Astrocyte (in vitro differentiated cells and primary cell): ENCODE data around the gene ATP13A4. TPM values are rescaled to one million over a fixed set of nuclear protein-coding genes. Genes with fewer than 3 reads are reported as not detected.

Source experiments
- DNase-seq: peaks from one replicate; pipeline ENCODE4 v3.0.0-alpha.2; 2010; ENCODE audit warnings: low read depth
- FAIRE-seq: peaks from 2 replicates; lab custom pipeline; 2011; peaks lifted over from hg19 to GRCh38; lab: Jason Lieb, UNC
- H2AFZ ChIP-seq: 2 replicates; pipeline ENCODE4 v1.6.0; 2012; ENCODE audit warnings: low read depth, low read length, inconsistent platforms
- H3K27ac ChIP-seq: 2 replicates; pipeline ENCODE4 v1.5.1; 2011; ENCODE audit warnings: low read depth, low read length, inconsistent platforms
- H3K27me3 ChIP-seq: 2 replicates; pipeline ENCODE4 v1.6.0; 2011; ENCODE audit warnings: low read length, inconsistent platforms; ENCODE audit not compliant: insufficient read depth
- H3K36me3 ChIP-seq: 2 replicates; pipeline ENCODE4 v1.5.1; 2011; ENCODE audit warnings: low read length, inconsistent platforms; ENCODE audit not compliant: insufficient read depth
- H3K4me1 ChIP-seq: 2 replicates; pipeline ENCODE4 v1.5.1; 2011; ENCODE audit warnings: low read length, inconsistent platforms; ENCODE audit not compliant: insufficient read depth
- H3K4me2 ChIP-seq: 2 replicates; pipeline ENCODE4 v1.6.0; 2012; ENCODE audit warnings: low read length, inconsistent platforms
- H3K4me3 ChIP-seq: 2 replicates; pipeline ENCODE4 v1.5.1; 2011; ENCODE audit warnings: low read depth, mild to moderate bottlenecking, low read length, inconsistent platforms; ENCODE audit not compliant: insufficient read depth
- H3K79me2 ChIP-seq: 2 replicates; pipeline ENCODE4 v1.6.0; 2012; ENCODE audit warnings: mild to moderate bottlenecking, low read length, inconsistent platforms; ENCODE audit not compliant: insufficient read depth
- H3K9ac ChIP-seq: 2 replicates; pipeline ENCODE4 v1.6.0; 2012; ENCODE audit warnings: mild to moderate bottlenecking, low read length, inconsistent platforms
- H3K9me3 ChIP-seq: 2 replicates; pipeline ENCODE4 v1.5.1; 2012; ENCODE audit warnings: low read depth, mild to moderate bottlenecking, low read length, inconsistent platforms; ENCODE audit not compliant: insufficient read depth
- H4K20me1 ChIP-seq: 2 replicates; pipeline ENCODE4 v1.6.0; 2012; ENCODE audit warnings: low read length, inconsistent platforms; ENCODE audit not compliant: insufficient read depth
- H3K27ac Mint-ChIP-seq: one replicate; pipeline ENCODE4 v1.8.0; 2021; ENCODE audit warnings: mild to moderate bottlenecking, mixed read lengths; ENCODE audit not compliant: unreplicated experiment
- H3K27me3 Mint-ChIP-seq: one replicate; pipeline ENCODE4 v1.8.0; 2021; ENCODE audit warnings: low read depth, mixed read lengths; ENCODE audit not compliant: unreplicated experiment
- H3K36me3 Mint-ChIP-seq: one replicate; pipeline ENCODE4 v1.8.0; 2021; ENCODE audit warnings: low read depth, mixed read lengths; ENCODE audit not compliant: unreplicated experiment
- H3K4me1 Mint-ChIP-seq: one replicate; pipeline ENCODE4 v1.8.0; 2021; ENCODE audit warnings: low read depth, mixed read lengths; ENCODE audit not compliant: unreplicated experiment
- H3K4me3 Mint-ChIP-seq: one replicate; pipeline ENCODE4 v1.8.0; 2021; ENCODE audit warnings: mild to moderate bottlenecking, moderate library complexity, mixed read lengths; ENCODE audit not compliant: unreplicated experiment
- H3K9me3 Mint-ChIP-seq: one replicate; pipeline ENCODE4 v1.8.0; 2021; ENCODE audit warnings: mild to moderate bottlenecking, mixed read lengths; ENCODE audit not compliant: unreplicated experiment
- EZH2 ChIP-seq: IDR thresholded peaks from 2 replicates; pipeline ENCODE4 v1.6.1; 2012; ENCODE audit warnings: mild to moderate bottlenecking, low read length, inconsistent platforms; ENCODE audit not compliant: insufficient read depth
- total RNA-seq: library from RNA; stranded (reverse); gene quantifications from 2 replicates; pipeline ENCODE4 v1.2.1, GENCODE V29; 2021
- TF ChIP-seq, protein P1 (sequence below): IDR thresholded peaks from 2 replicates; pipeline ENCODE4 v1.5.1; 2011; ENCODE audit warnings: low read depth, mild to moderate bottlenecking, inconsistent platforms, low read length, moderate library complexity; ENCODE audit not compliant: insufficient read depth

ATP13A4 gene
- total RNA-seq, 1 donor from 2014 or later = 0.34 TPM

GRCh38 chr3:193499801-193500485 lies 54.8 kb downstream of the ATP13A4 start:
- H3K9me3 Mint-ChIP-seq = no peaks in the 10 kb centered on the region
- no peak overlapping the region for H2AFZ ChIP-seq

GRCh38 chr3:193499136-193499770 lies 55.4 kb downstream of the ATP13A4 start:
- no peak overlapping the region for H3K4me3 Mint-ChIP-seq
- H3K36me3 ChIP-seq = no peaks in the 10 kb centered on the region
- H3K9ac ChIP-seq = no peak overlapping the region
- no peaks in the 10 kb centered on the region for H3K79me2 ChIP-seq
- H3K27me3 ChIP-seq = no peaks in the 10 kb centered on the region
- no peaks in the 10 kb centered on the region for H3K36me3 Mint-ChIP-seq
- no peaks in the 10 kb centered on the region for H3K9me3 Mint-ChIP-seq
- no peaks in the 10 kb centered on the region for H3K4me1 ChIP-seq
- no peaks in the 10 kb centered on the region for H3K4me1 Mint-ChIP-seq
- no peak overlapping the region for H3K4me3 ChIP-seq
- no peaks in the 10 kb centered on the region for H4K20me1 ChIP-seq
- H3K4me2 ChIP-seq = no peak overlapping the region
- H2AFZ ChIP-seq = no peak overlapping the region
- DNase-seq (no peak), FAIRE-seq (no peak)
- no peak overlapping the region for H3K27ac ChIP-seq
- H3K27ac Mint-ChIP-seq = no peak overlapping the region
- no peaks in the 10 kb centered on the region for H3K9me3 ChIP-seq
- TF ChIP-seq, protein P1, sequence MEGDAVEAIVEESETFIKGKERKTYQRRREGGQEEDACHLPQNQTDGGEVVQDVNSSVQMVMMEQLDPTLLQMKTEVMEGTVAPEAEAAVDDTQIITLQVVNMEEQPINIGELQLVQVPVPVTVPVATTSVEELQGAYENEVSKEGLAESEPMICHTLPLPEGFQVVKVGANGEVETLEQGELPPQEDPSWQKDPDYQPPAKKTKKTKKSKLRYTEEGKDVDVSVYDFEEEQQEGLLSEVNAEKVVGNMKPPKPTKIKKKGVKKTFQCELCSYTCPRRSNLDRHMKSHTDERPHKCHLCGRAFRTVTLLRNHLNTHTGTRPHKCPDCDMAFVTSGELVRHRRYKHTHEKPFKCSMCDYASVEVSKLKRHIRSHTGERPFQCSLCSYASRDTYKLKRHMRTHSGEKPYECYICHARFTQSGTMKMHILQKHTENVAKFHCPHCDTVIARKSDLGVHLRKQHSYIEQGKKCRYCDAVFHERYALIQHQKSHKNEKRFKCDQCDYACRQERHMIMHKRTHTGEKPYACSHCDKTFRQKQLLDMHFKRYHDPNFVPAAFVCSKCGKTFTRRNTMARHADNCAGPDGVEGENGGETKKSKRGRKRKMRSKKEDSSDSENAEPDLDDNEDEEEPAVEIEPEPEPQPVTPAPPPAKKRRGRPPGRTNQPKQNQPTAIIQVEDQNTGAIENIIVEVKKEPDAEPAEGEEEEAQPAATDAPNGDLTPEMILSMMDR = no peak
- TF ChIP-seq EZH2 = no peak
- peaks cover 9% of the 10 kb centered on the region for H3K27me3 Mint-ChIP-seq

More at GRCh38 chr3:193499801-193500485, 54.8 kb downstream of the ATP13A4 start:
- Histone ChIP-seq H3K27ac (no peak overlapping the region), H3K36me3 (no peaks in the 10 kb centered on the region), H3K4me3 (no peak overlapping the region), H3K9ac (no peak overlapping the region), H3K4me1 (no peaks in the 10 kb centered on the region), H3K79me2 (no peaks in the 10 kb centered on the region), H3K9me3 (no peaks in the 10 kb centered on the region), H4K20me1 (no peaks in the 10 kb centered on the region), H3K4me2 (no peak overlapping the region), H3K27me3 (no peaks in the 10 kb centered on the region)
- Mint-ChIP-seq H3K4me3 (no peak overlapping the region), H3K36me3 (no peaks in the 10 kb centered on the region), H3K27ac (no peak overlapping the region), H3K27me3 (peaks cover 9% of the 10 kb centered on the region), H3K4me1 (no peaks in the 10 kb centered on the region)
- DNase-seq (no peak), FAIRE-seq (no peak)
- TF ChIP-seq, protein P1 = no peak
- no peak for TF ChIP-seq EZH2

GRCh38 chr3:193498215-193498614 lies 56.5 kb downstream of the ATP13A4 start:
- Mint-ChIP-seq H3K9me3 (no peaks in the 10 kb centered on the region), H3K27ac (no peak overlapping the region), H3K27me3 (peaks cover 9% of the 10 kb centered on the region), H3K36me3 (no peaks in the 10 kb centered on the region), H3K4me1 (no peaks in the 10 kb centered on the region), H3K4me3 (no peak overlapping the region)
- Histone ChIP-seq H3K36me3 (no peaks in the 10 kb centered on the region), H3K4me1 (no peaks in the 10 kb centered on the region), H3K79me2 (no peaks in the 10 kb centered on the region), H3K4me2 (no peak overlapping the region), H3K27me3 (no peaks in the 10 kb centered on the region), H4K20me1 (no peaks in the 10 kb centered on the region), H3K9me3 (no peaks in the 10 kb centered on the region), H3K4me3 (no peak overlapping the region), H2AFZ (no peak overlapping the region), H3K9ac (no peak overlapping the region), H3K27ac (no peak overlapping the region)
- DNase-seq (no peak), FAIRE-seq (no peak)
- TF ChIP-seq, protein P1 = no peak
- no peak for TF ChIP-seq EZH2
